Left lung (tissue), 10 donors: ENCODE data around the gene GHR. TPM values are rescaled to one million over a fixed set of nuclear protein-coding genes. Genes with fewer than 3 reads are reported as not detected.

Experiments
- ATAC-seq: fragments of 200-7000 bp; cut with Tn5 transposase; one replicate; pipeline ENCODE4 v1.9.1; 2020; ENCODE audit warnings: moderate library complexity
- DNase-seq, 4 donors: peaks; one replicate each; pipeline ENCODE4 v3.0.0-alpha.2; 2013 to 2020
- H3K27ac ChIP-seq, 2 donors: fragments of 200-600 bp; sonication (generic) in 1 of 2; one replicate each; pipeline versions ENCODE4 v1.5.0 to v1.8.0; 2020 to 2021
- H3K27me3 ChIP-seq, 2 donors: fragments of 200-600 bp; sonication (generic) in 1 of 2; one replicate each; pipeline versions ENCODE4 v1.5.0 to v1.8.0; 2020 to 2021
- H3K36me3 ChIP-seq, 2 donors: fragments of 200-600 bp; sonication (generic) in 1 of 2; one replicate each; pipeline versions ENCODE4 v1.5.0 to v1.8.0; 2020 to 2021
- H3K4me1 ChIP-seq, 2 donors: fragments of 200-600 bp; one replicate each; pipeline ENCODE4 v1.8.0; 2021
- H3K4me3 ChIP-seq, 2 donors: fragments of 200-600 bp; sonication (generic) in 1 of 2; one replicate each; pipeline versions ENCODE4 v1.5.0 to v1.8.0; 2020 to 2021; ENCODE audit warnings: mild to moderate bottlenecking in 1 of 2
- H3K9me3 ChIP-seq, 2 donors: fragments of 200-600 bp; sonication (generic) in 1 of 2; one replicate each; pipeline versions ENCODE4 v1.5.0 to v1.8.0; 2020 to 2021
- intact Hi-C, 2 donors: fragments of 100-400 bp; cut with DNase I; formaldehyde crosslinking; loops; one replicate each; pipeline versions ENCODE4 v1.11.2 to v1.14.2; 2022
- polyA plus RNA-seq, 6 donors: library from polyadenylated mRNA; unstranded; fragments of 120-200 nt; gene quantifications; one replicate each; pipeline ENCODE4 v1.2.1, GENCODE V29; 2013; ENCODE audit not compliant: insufficient read length in 6 of 6
- total RNA-seq, 2 donors: library from RNA; stranded (reverse); fragmentation: NEBNext Ultra II Directional; extraction: Animal tissue kit (Norgen Biotek cat#: 25700); gene quantifications; one replicate each; pipeline ENCODE4 v1.2.1, GENCODE V29; 2021
- TF ChIP-seq, protein P1 (sequence below), 2 donors: fragments of 200-600 bp; sonication (generic) in 1 of 2; IDR thresholded peaks; one replicate each; pipeline versions ENCODE4 v1.5.0 to v1.8.0; 2021; ENCODE audit warnings: antibody characterized with exemption in 2 of 2
- donor health status: DM: no; HTN: yes; CAD: no.
- donor health status: DM: no; HTN: no; CAD: no.

GHR gene
- total and polyA plus RNA-seq, 8 donors: 5.7 to 30.5 (median 26.3) TPM

GRCh38 chr5:42467981-42468524 is 44.8 kb downstream of the GHR start:
- H3K27me3 ChIP-seq: no peaks in the 10 kb centered on the region

GRCh38 chr5:42483472-42484154 is 60.4 kb downstream of the GHR start:
- no peaks in the 10 kb centered on the region for H3K27me3 ChIP-seq
- TF ChIP-seq, protein P1, sequence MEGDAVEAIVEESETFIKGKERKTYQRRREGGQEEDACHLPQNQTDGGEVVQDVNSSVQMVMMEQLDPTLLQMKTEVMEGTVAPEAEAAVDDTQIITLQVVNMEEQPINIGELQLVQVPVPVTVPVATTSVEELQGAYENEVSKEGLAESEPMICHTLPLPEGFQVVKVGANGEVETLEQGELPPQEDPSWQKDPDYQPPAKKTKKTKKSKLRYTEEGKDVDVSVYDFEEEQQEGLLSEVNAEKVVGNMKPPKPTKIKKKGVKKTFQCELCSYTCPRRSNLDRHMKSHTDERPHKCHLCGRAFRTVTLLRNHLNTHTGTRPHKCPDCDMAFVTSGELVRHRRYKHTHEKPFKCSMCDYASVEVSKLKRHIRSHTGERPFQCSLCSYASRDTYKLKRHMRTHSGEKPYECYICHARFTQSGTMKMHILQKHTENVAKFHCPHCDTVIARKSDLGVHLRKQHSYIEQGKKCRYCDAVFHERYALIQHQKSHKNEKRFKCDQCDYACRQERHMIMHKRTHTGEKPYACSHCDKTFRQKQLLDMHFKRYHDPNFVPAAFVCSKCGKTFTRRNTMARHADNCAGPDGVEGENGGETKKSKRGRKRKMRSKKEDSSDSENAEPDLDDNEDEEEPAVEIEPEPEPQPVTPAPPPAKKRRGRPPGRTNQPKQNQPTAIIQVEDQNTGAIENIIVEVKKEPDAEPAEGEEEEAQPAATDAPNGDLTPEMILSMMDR (IDR thresholded peaks at IDR 0.05): no peak
- no peak overlapping the region for H3K27ac ChIP-seq
- H3K4me1 ChIP-seq: peaks cover 0 to 5% of the 10 kb centered on the region in 2 donors
- intact Hi-C loops: no loop called here
- H3K9me3 ChIP-seq: peaks cover 0 to 11% of the 10 kb centered on the region in 2 donors
- H3K4me3 ChIP-seq: no peak overlapping the region
- H3K36me3 ChIP-seq: no peaks in the 10 kb centered on the region
- no peak for ATAC-seq
- no peak for DNase-seq

More at GRCh38 chr5:42467981-42468524, 44.8 kb downstream of the GHR start:
- Histone ChIP-seq H3K9me3 (no peaks in the 10 kb centered on the region), H3K27ac (no peak overlapping the region), H3K4me3 (no peak overlapping the region), H3K36me3 (no peaks in the 10 kb centered on the region), H3K4me1 (no peaks in the 10 kb centered on the region)
- no peak for DNase-seq
- no peak for ATAC-seq
- intact Hi-C loops: no loop called here
- TF ChIP-seq, protein P1 (IDR thresholded peaks at IDR 0.05): no peak

GRCh38 chr5:42487077-42487476 is 63.8 kb downstream of the GHR start:
- intact Hi-C loops: no loop called here
- no peak overlapping the region for H3K27ac ChIP-seq
- no peaks in the 10 kb centered on the region for H3K36me3 ChIP-seq
- H3K4me3 ChIP-seq: no peak overlapping the region
- no peak for ATAC-seq
- no peaks in the 10 kb centered on the region for H3K27me3 ChIP-seq
- H3K4me1 ChIP-seq: peaks cover 0 to 5% of the 10 kb centered on the region in 2 donors
- DNase-seq: no peak
- TF ChIP-seq, protein P1 (IDR thresholded peaks at IDR 0.05): no peak
- peaks cover 0 to 11% of the 10 kb centered on the region in 2 donors for H3K9me3 ChIP-seq

DNA sequence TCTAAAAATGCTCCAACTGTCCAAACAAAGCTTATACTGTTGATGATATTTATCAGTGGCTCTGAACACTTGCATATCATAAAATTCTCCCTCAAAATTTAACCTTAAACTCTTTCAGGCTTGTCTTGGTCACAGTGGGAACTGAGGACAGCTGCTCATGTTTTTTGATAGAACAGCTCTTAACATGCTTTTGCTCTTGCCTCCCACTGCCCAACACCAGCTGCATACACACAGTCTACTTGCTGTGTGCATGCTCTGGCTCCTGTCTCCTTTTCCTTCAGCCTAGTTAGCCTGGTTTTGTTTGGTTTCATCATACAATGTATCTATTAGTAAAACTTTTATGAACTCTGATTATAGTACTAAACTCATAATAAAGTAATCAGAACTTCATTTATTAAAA is 64.6 kb downstream of the GHR start:
- Histone ChIP-seq H3K27ac (no peak overlapping the region), H3K9me3 (peaks cover 0 to 3% of the 10 kb centered on the region in 2 donors), H3K27me3 (no peaks in the 10 kb centered on the region), H3K4me3 (no peak overlapping the region), H3K4me1 (peaks cover 0 to 5% of the 10 kb centered on the region in 2 donors), H3K36me3 (no peaks in the 10 kb centered on the region)
- DNase-seq (no peak), ATAC-seq (no peak)
- intact Hi-C loops: no loop called here
- TF ChIP-seq, protein P1 (IDR thresholded peaks at IDR 0.05): no peak

GRCh38 chr5:42490831-42491230 is 67.6 kb downstream of the GHR start:
- TF ChIP-seq, protein P1 (IDR thresholded peaks at IDR 0.05): no peak
- ATAC-seq (no peak), DNase-seq (peak in 1 of 4 donors; percentile 26)
- Histone ChIP-seq H3K27ac (no peak overlapping the region), H3K27me3 (no peaks in the 10 kb centered on the region), H3K4me3 (no peak overlapping the region), H3K36me3 (no peaks in the 10 kb centered on the region), H3K4me1 (no peaks in the 10 kb centered on the region), H3K9me3 (no peaks in the 10 kb centered on the region)
- intact Hi-C loops: no loop called here
